ENCODE results near the gene CIDEB. TPM values are rescaled to one million over a fixed set of nuclear protein-coding genes. Genes with fewer than 3 reads are reported as not detected.

Gene CIDEB
- total RNA-seq, 3 donors from 2014 or later (not counting 1 experiment from before 2014, with no cell fraction given), result 40.0 to 59.6 (median 46.6) TPM

GRCh38 chr14:24300326-24300980, 7.3 kb downstream of the CIDEB start:
- Histone ChIP-seq H3K4me1 (ENCODE audit: control insufficient read depth, insufficient read depth, low read length) (peaks cover 25% of the 10 kb centered on the region), H3K9me3 (ENCODE audit: control insufficient read depth, insufficient read depth, low read length) (no peaks in the 10 kb centered on the region), H3K4me3 (ENCODE audit: low read length) (peak overlapping the region; percentile 51), H3K27ac (ENCODE audit: low read length) (peak overlapping the region; percentile 61), H3K27me3 (ENCODE audit: control insufficient read depth, insufficient read depth, low read length) (no peaks in the 10 kb centered on the region), H3K36me3 (ENCODE audit: control insufficient read depth, insufficient read depth, low read length) (peaks cover 54% of the 10 kb centered on the region)
- TF ChIP-seq CTCF (IDR thresholded peaks at IDR 0.05), result no peak
- Mint-ChIP-seq H3K4me3 (peak overlapping the region; percentile 91), H3K36me3 (peaks cover 14% of the 10 kb centered on the region), H3K27me3 (ENCODE audit: low read depth in 2 of 2) (no peaks in the 10 kb centered on the region), H3K4me1 (peaks cover 42 to 55% of the 10 kb centered on the region in 2 donors), H3K9me3 (no peaks in the 10 kb centered on the region), H3K27ac (peak overlapping the region; percentile 91 to 92)
- WGBS (ENCODE audit: insufficient coverage), result 43% methylated on average over 16 of the region's 16 CpGs
- no peak for ATAC-seq
- intact Hi-C loops (cut with micrococcal nuclease), result loop anchor here (1.0 kb wide), 1 partner anchor 10 kb away; the partner anchor contains the start of gene LTB4R2
- no peak for DNase-seq

- peak within 1 kb of the TSS; percentile 61 for H3K27ac ChIP-seq (ENCODE audit: low read length)
- H3K36me3 Mint-ChIP-seq, result peaks cover 5% of the 10 kb centered on the region
- peak within 1 kb of the TSS; percentile 51 for H3K4me3 ChIP-seq (ENCODE audit: low read length)
- H3K9me3 ChIP-seq (ENCODE audit: control insufficient read depth, insufficient read depth, low read length), result no peaks in the 10 kb centered on the region
- WGBS (ENCODE audit: insufficient coverage), result under 1% methylated on average over 75 of the region's 75 CpGs
- no peaks in the 10 kb centered on the region for H3K27me3 Mint-ChIP-seq (ENCODE audit: low read depth in 2 of 2)
- H3K36me3 ChIP-seq (ENCODE audit: control insufficient read depth, insufficient read depth, low read length), result peaks cover 45% of the 10 kb centered on the region
- ATAC-seq (peak; percentile 79 to 89 (median 82)), DNase-seq (peak; percentile 95 to 96)
- peak within 1 kb of the TSS; percentile 91 to 92 for H3K27ac Mint-ChIP-seq
- no peak for TF ChIP-seq CTCF (IDR thresholded peaks at IDR 0.05)
- peak within 1 kb of the TSS; percentile 91 for H3K4me3 Mint-ChIP-seq
- H3K4me1 ChIP-seq (ENCODE audit: control insufficient read depth, insufficient read depth, low read length), result peaks cover 25% of the 10 kb centered on the region
- intact Hi-C loops (cut with micrococcal nuclease), result loop anchor here (1.0 to 2.0 kb wide), 5 partner anchors 11 to 184 kb away; partner anchors contain the start of genes IPO4, LTB4R2 and RABGGTA
- H3K27me3 ChIP-seq (ENCODE audit: control insufficient read depth, insufficient read depth, low read length), result no peaks in the 10 kb centered on the region
- H3K9me3 Mint-ChIP-seq, result no peaks in the 10 kb centered on the region
- H3K4me1 Mint-ChIP-seq, result peaks cover 42 to 55% of the 10 kb centered on the region in 2 donors
Observed at GRCh38 chr14:24299255-24300191, 8.3 kb downstream of the CIDEB start, which contains the start of the genes DHRS1 and NOP9. Gene DHRS1 (minus strand): TSS chr14:24299780. CDS start chr14:24299106, 674 bp downstream. Gene NOP9 (plus strand): TSS chr14:24299850. CDS start chr14:24299955, 105 bp downstream.

GRCh38 chr14:24298892-24299254, 8.9 kb downstream of the CIDEB start:
- H3K4me1 ChIP-seq (ENCODE audit: control insufficient read depth, insufficient read depth, low read length), result peaks cover 25% of the 10 kb centered on the region
- peaks cover 5% of the 10 kb centered on the region for H3K36me3 Mint-ChIP-seq
- intact Hi-C loops (cut with micrococcal nuclease), result loop anchor here (1.0 to 2.0 kb wide), 4 partner anchors 28 to 184 kb away; partner anchors contain the start of genes IPO4 and RABGGTA
- no peaks in the 10 kb centered on the region for H3K27me3 ChIP-seq (ENCODE audit: control insufficient read depth, insufficient read depth, low read length)
- peak overlapping the region; percentile 91 to 92 for H3K27ac Mint-ChIP-seq
- no peaks in the 10 kb centered on the region for H3K9me3 ChIP-seq (ENCODE audit: control insufficient read depth, insufficient read depth, low read length)
- peaks cover 42 to 55% of the 10 kb centered on the region in 2 donors for H3K4me1 Mint-ChIP-seq
- peak in 1 of 2 donors; percentile 23 for DNase-seq
- H3K4me3 ChIP-seq (ENCODE audit: low read length), result peak overlapping the region; percentile 51
- H3K27ac ChIP-seq (ENCODE audit: low read length), result peak overlapping the region; percentile 61
- peak in 1 of 3 donors; percentile 2 for ATAC-seq
- H3K36me3 ChIP-seq (ENCODE audit: control insufficient read depth, insufficient read depth, low read length), result peaks cover 39% of the 10 kb centered on the region
- H3K4me3 Mint-ChIP-seq, result peak overlapping the region; percentile 91
- no peaks in the 10 kb centered on the region for H3K9me3 Mint-ChIP-seq
- WGBS (ENCODE audit: insufficient coverage), result 56% methylated on average over 7 of the region's 7 CpGs
- no peaks in the 10 kb centered on the region for H3K27me3 Mint-ChIP-seq (ENCODE audit: low read depth in 2 of 2)
- TF ChIP-seq CTCF (IDR thresholded peaks at IDR 0.05), result no peak

All from natural killer cell (primary cell).